WTC11 (cell line): ENCODE data around the gene PLXNB2. TPM values are rescaled to one million over a fixed set of nuclear protein-coding genes. Genes with fewer than 3 reads are reported as not detected.

ENCODE experiments used
- ATAC-seq: fragments of 200-7000 bp; cut with Tn5 transposase; 2 replicates; pipeline ENCODE4 v1.10.0; 2021; ENCODE audit warnings: mild to moderate bottlenecking, moderate library complexity
- CTCF ChIA-PET: fragments of 300-600 bp; sonication (Branson Sonifier 250); formaldehyde crosslinking; loops from one replicate; lab custom pipeline; 2021; ENCODE audit warnings: antibody characterized with exemption; lab: Charles Lee
- POLR2A ChIA-PET: fragments of 350-600 bp; sonication (Branson Sonifier 250); formaldehyde crosslinking; loops from one replicate; lab custom pipeline; 2021; ENCODE audit warnings: antibody characterized with exemption; lab: Charles Lee
- DNase-seq: peaks from one replicate; pipeline ENCODE4 v3.0.0; 2021; ENCODE audit warnings: low spot score
- H3K27ac Mint-ChIP-seq: 2 replicates; pipeline ENCODE4 v1.8.0; 2021; ENCODE audit warnings: mixed read lengths
- H3K27me3 Mint-ChIP-seq: 2 replicates; pipeline ENCODE4 v1.8.0; 2021; ENCODE audit warnings: low read depth, mild to moderate bottlenecking, moderate library complexity, mixed read lengths
- H3K36me3 Mint-ChIP-seq: 2 replicates; pipeline ENCODE4 v1.8.0; 2021; ENCODE audit warnings: mixed read lengths
- H3K4me1 Mint-ChIP-seq: 2 replicates; pipeline ENCODE4 v1.8.0; 2022; ENCODE audit warnings: mixed read lengths
- H3K4me3 Mint-ChIP-seq: 2 replicates; pipeline ENCODE4 v1.8.0; 2021; ENCODE audit warnings: mild to moderate bottlenecking, moderate library complexity, mixed read lengths
- H3K9me3 Mint-ChIP-seq: 2 replicates; pipeline ENCODE4 v1.8.0; 2021; ENCODE audit warnings: mixed read lengths
- ATF1 ChIP-seq: sonication (generic); formaldehyde crosslinking; IDR thresholded peaks from 2 replicates; pipeline ENCODE4 v1.8.1; 2023; ENCODE audit warnings: mild to moderate bottlenecking, moderate library complexity, missing genetic modification reagents
- CBFB ChIP-seq: sonication (generic); formaldehyde crosslinking; IDR thresholded peaks from 2 replicates; pipeline ENCODE4 v1.8.1; 2022; ENCODE audit warnings: mild to moderate bottlenecking, low read depth, missing genetic modification reagents
- ESRRA ChIP-seq: sonication (generic); formaldehyde crosslinking; IDR thresholded peaks from 2 replicates; pipeline ENCODE4 v1.8.1; 2022; ENCODE audit warnings: mild to moderate bottlenecking, missing genetic modification reagents, borderline replicate concordance
- FOXP1 ChIP-seq: sonication (generic); formaldehyde crosslinking; IDR thresholded peaks from 2 replicates; pipeline ENCODE4 v1.8.0; 2022; ENCODE audit warnings: missing genetic modification reagents, mild to moderate bottlenecking, moderate library complexity, borderline replicate concordance
- OVOL2 ChIP-seq: fragments of 250-450 bp; sonication (Bioruptor Pico); IDR thresholded peaks from 2 replicates; pipeline ENCODE4 v1.9.0; 2021; ENCODE audit warnings: mild to moderate bottlenecking, borderline replicate concordance
- SOX15 ChIP-seq: fragments of 250-450 bp; sonication (Bioruptor Pico); IDR thresholded peaks from 2 replicates; pipeline ENCODE4 v1.9.0; 2021; ENCODE audit warnings: mild to moderate bottlenecking
- SP1 ChIP-seq: sonication (generic); formaldehyde crosslinking; conservative IDR thresholded peaks from 2 replicates; pipeline ENCODE4 v1.8.1; 2022; ENCODE audit warnings: missing genetic modification reagents
- ZBTB21 ChIP-seq: sonication (generic); formaldehyde crosslinking; IDR thresholded peaks from 2 replicates; pipeline ENCODE4 v1.8.1; 2023; ENCODE audit warnings: mild to moderate bottlenecking, missing genetic modification reagents, borderline replicate concordance
- ZNF232 ChIP-seq: sonication (generic); formaldehyde crosslinking; IDR thresholded peaks from 2 replicates; pipeline ENCODE4 v1.8.0; 2022; ENCODE audit warnings: mild to moderate bottlenecking, missing genetic modification reagents
- ZNF263 ChIP-seq: sonication (generic); formaldehyde crosslinking; IDR thresholded peaks from 2 replicates; pipeline ENCODE4 v1.8.1; 2022; ENCODE audit warnings: low read depth, mild to moderate bottlenecking, moderate library complexity, missing genetic modification reagents
- ZNF396 ChIP-seq: fragments of 250-450 bp; sonication (Bioruptor Pico); IDR thresholded peaks from 2 replicates; pipeline ENCODE4 v1.8.0; 2021; ENCODE audit warnings: mild to moderate bottlenecking, moderate library complexity, borderline replicate concordance
- ZNF671 ChIP-seq: fragments of 250-450 bp; sonication (Bioruptor Pico); IDR thresholded peaks from 2 replicates; pipeline ENCODE4 v1.8.0; 2021; ENCODE audit warnings: mild to moderate bottlenecking
- total RNA-seq: library from RNA; stranded (reverse); gene quantifications from 3 replicates; pipeline ENCODE4 v1.2.3, GENCODE V29; 2021
- TF ChIP-seq, protein P1 (sequence below): sonication (generic); formaldehyde crosslinking; IDR thresholded peaks from 2 replicates; pipeline ENCODE4 v1.8.0; 2022; ENCODE audit warnings: missing genetic modification reagents
- TF ChIP-seq, protein P2 (sequence below): sonication (generic); formaldehyde crosslinking; IDR thresholded peaks from 2 replicates; pipeline ENCODE4 v1.8.0; 2022; ENCODE audit warnings: mild to moderate bottlenecking, missing genetic modification reagents
- TF ChIP-seq, protein P3 (sequence below): sonication (generic); formaldehyde crosslinking; IDR thresholded peaks from 2 replicates; pipeline ENCODE4 v1.8.0; 2022; ENCODE audit warnings: mild to moderate bottlenecking, missing genetic modification reagents
- TF ChIP-seq, protein P4 (sequence below): sonication (generic); formaldehyde crosslinking; IDR thresholded peaks from 2 replicates; pipeline ENCODE4 v1.8.0; 2023; ENCODE audit warnings: missing genetic modification reagents, mild to moderate bottlenecking, borderline replicate concordance
- TF ChIP-seq, protein P5 (sequence below): sonication (generic); formaldehyde crosslinking; IDR thresholded peaks from 2 replicates; pipeline ENCODE4 v1.8.0; 2023; ENCODE audit warnings: missing genetic modification reagents
- TF ChIP-seq, protein P6 (sequence below): sonication (generic); formaldehyde crosslinking; IDR thresholded peaks from 2 replicates; pipeline ENCODE4 v1.8.0; 2022; ENCODE audit warnings: mild to moderate bottlenecking, missing genetic modification reagents
- TF ChIP-seq, protein P7 (sequence below): sonication (generic); formaldehyde crosslinking; IDR thresholded peaks from 2 replicates; pipeline ENCODE4 v1.8.1; 2022; ENCODE audit warnings: mild to moderate bottlenecking, missing genetic modification reagents, moderate library complexity, borderline replicate concordance
- TF ChIP-seq, protein P8 (sequence below): fragments of 200-600 bp; IDR thresholded peaks from 2 replicates; pipeline ENCODE4 v1.8.0; 2022; ENCODE audit warnings: antibody characterized with exemption
- TF ChIP-seq, protein P9 (sequence below): sonication (generic); formaldehyde crosslinking; IDR thresholded peaks from 2 replicates; pipeline ENCODE4 v1.8.1; 2022; ENCODE audit warnings: low read depth, mild to moderate bottlenecking, moderate library complexity, missing genetic modification reagents, borderline replicate concordance

Gene PLXNB2
- total RNA-seq, 1 experiment from 2014 or later: 113 TPM

DNA sequence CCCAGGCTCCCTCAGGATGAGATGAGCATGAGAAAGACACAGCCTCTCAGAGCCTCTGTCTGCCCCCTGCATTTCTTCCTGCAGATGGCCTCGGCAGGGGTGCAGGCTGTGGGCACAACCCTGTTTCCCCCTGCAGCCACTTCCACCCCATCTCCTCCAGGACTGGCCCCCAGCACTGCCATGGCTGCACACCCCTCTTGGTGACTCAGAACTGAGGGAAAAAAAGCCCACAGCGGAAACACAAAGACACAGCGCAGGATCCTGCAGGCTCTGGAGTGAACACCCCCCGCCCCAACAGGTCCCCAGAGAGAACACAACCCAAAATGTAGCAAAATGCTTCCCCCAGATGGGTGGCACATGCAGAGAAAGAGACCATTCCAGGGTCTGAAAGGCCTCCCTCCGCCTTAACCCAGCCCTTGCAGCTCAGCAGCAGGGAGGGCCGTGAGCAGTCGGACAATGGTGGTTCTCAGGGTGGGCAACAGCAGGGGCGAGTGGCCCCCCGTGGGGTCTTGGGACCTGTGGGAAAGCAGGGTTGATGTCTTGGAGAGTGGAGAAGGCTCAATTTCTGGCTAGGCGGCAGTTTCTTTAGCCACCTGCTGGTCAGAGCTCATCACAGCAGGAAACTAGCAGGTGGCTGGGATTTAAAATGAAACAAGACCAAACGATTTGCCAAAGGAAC is 70.6 kb downstream of the PLXNB2 start (continued):
- TF ChIP-seq, protein P1, sequence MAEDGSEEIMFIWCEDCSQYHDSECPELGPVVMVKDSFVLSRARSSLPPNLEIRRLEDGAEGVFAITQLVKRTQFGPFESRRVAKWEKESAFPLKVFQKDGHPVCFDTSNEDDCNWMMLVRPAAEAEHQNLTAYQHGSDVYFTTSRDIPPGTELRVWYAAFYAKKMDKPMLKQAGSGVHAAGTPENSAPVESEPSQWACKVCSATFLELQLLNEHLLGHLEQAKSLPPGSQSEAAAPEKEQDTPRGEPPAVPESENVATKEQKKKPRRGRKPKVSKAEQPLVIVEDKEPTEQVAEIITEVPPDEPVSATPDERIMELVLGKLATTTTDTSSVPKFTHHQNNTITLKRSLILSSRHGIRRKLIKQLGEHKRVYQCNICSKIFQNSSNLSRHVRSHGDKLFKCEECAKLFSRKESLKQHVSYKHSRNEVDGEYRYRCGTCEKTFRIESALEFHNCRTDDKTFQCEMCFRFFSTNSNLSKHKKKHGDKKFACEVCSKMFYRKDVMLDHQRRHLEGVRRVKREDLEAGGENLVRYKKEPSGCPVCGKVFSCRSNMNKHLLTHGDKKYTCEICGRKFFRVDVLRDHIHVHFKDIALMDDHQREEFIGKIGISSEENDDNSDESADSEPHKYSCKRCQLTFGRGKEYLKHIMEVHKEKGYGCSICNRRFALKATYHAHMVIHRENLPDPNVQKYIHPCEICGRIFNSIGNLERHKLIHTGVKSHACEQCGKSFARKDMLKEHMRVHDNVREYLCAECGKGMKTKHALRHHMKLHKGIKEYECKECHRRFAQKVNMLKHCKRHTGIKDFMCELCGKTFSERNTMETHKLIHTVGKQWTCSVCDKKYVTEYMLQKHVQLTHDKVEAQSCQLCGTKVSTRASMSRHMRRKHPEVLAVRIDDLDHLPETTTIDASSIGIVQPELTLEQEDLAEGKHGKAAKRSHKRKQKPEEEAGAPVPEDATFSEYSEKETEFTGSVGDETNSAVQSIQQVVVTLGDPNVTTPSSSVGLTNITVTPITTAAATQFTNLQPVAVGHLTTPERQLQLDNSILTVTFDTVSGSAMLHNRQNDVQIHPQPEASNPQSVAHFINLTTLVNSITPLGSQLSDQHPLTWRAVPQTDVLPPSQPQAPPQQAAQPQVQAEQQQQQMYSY: no peak
- TF ChIP-seq ZNF396 (CRISPR knock-in tag) (no peak), CBFB (no peak)
- TF ChIP-seq, protein P2, sequence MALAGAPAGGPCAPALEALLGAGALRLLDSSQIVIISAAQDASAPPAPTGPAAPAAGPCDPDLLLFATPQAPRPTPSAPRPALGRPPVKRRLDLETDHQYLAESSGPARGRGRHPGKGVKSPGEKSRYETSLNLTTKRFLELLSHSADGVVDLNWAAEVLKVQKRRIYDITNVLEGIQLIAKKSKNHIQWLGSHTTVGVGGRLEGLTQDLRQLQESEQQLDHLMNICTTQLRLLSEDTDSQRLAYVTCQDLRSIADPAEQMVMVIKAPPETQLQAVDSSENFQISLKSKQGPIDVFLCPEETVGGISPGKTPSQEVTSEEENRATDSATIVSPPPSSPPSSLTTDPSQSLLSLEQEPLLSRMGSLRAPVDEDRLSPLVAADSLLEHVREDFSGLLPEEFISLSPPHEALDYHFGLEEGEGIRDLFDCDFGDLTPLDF (CRISPR knock-in tag): no peak
- TF ChIP-seq, protein P3, sequence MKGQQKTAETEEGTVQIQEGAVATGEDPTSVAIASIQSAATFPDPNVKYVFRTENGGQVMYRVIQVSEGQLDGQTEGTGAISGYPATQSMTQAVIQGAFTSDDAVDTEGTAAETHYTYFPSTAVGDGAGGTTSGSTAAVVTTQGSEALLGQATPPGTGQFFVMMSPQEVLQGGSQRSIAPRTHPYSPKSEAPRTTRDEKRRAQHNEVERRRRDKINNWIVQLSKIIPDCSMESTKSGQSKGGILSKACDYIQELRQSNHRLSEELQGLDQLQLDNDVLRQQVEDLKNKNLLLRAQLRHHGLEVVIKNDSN: no peak
- TF ChIP-seq, protein P4, sequence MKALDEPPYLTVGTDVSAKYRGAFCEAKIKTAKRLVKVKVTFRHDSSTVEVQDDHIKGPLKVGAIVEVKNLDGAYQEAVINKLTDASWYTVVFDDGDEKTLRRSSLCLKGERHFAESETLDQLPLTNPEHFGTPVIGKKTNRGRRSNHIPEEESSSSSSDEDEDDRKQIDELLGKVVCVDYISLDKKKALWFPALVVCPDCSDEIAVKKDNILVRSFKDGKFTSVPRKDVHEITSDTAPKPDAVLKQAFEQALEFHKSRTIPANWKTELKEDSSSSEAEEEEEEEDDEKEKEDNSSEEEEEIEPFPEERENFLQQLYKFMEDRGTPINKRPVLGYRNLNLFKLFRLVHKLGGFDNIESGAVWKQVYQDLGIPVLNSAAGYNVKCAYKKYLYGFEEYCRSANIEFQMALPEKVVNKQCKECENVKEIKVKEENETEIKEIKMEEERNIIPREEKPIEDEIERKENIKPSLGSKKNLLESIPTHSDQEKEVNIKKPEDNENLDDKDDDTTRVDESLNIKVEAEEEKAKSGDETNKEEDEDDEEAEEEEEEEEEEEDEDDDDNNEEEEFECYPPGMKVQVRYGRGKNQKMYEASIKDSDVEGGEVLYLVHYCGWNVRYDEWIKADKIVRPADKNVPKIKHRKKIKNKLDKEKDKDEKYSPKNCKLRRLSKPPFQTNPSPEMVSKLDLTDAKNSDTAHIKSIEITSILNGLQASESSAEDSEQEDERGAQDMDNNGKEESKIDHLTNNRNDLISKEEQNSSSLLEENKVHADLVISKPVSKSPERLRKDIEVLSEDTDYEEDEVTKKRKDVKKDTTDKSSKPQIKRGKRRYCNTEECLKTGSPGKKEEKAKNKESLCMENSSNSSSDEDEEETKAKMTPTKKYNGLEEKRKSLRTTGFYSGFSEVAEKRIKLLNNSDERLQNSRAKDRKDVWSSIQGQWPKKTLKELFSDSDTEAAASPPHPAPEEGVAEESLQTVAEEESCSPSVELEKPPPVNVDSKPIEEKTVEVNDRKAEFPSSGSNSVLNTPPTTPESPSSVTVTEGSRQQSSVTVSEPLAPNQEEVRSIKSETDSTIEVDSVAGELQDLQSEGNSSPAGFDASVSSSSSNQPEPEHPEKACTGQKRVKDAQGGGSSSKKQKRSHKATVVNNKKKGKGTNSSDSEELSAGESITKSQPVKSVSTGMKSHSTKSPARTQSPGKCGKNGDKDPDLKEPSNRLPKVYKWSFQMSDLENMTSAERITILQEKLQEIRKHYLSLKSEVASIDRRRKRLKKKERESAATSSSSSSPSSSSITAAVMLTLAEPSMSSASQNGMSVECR (CRISPR knock-in tag): no peak
- TF ChIP-seq, protein P5, sequence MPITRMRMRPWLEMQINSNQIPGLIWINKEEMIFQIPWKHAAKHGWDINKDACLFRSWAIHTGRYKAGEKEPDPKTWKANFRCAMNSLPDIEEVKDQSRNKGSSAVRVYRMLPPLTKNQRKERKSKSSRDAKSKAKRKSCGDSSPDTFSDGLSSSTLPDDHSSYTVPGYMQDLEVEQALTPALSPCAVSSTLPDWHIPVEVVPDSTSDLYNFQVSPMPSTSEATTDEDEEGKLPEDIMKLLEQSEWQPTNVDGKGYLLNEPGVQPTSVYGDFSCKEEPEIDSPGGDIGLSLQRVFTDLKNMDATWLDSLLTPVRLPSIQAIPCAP: no peak

DNA sequence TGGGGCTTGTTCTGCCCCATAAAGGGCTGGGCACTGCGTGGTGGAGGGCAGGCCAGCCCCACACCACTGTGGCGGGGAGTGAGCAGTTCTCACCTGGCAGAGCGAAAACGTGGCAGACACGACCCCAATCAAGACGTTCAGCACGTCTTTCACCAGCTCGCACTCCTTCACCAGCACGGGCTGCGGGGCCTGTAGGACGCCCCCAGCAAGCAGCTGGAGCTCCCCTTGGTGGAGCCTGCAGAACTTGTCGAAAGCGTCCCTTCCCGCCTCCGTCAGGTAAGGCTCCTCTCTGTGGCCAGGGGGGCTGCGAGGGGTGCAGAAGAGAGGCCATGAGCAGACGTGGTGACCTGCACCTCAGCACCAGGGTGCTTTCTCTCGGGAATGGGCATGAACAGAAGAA is 74.2 kb downstream of the PLXNB2 start:
- CTCF ChIA-PET: interaction anchor here (0.5 to 1.2 kb wide), 3 partner anchors 8 to 265 kb away, joined by 3 to 6 read pairs (median 3); no protein-coding TSS in a partner anchor
- no peaks in the 10 kb centered on the region for H3K27me3 Mint-ChIP-seq
- TF ChIP-seq ZNF263: no peak
- no peak for TF ChIP-seq SP1
- TF ChIP-seq, protein P6, sequence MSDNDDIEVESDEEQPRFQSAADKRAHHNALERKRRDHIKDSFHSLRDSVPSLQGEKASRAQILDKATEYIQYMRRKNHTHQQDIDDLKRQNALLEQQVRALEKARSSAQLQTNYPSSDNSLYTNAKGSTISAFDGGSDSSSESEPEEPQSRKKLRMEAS (CRISPR knock-in tag): no peak
- TF ChIP-seq, protein P7, sequence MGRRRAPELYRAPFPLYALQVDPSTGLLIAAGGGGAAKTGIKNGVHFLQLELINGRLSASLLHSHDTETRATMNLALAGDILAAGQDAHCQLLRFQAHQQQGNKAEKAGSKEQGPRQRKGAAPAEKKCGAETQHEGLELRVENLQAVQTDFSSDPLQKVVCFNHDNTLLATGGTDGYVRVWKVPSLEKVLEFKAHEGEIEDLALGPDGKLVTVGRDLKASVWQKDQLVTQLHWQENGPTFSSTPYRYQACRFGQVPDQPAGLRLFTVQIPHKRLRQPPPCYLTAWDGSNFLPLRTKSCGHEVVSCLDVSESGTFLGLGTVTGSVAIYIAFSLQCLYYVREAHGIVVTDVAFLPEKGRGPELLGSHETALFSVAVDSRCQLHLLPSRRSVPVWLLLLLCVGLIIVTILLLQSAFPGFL (CRISPR knock-in tag): no peak
- no peak for TF ChIP-seq FOXP1 (CRISPR knock-in tag)
- no peak for TF ChIP-seq SOX15 (CRISPR knock-in tag)
- no peak for TF ChIP-seq ZNF232 (CRISPR knock-in tag)
- no peak for TF ChIP-seq OVOL2 (CRISPR knock-in tag)
- TF ChIP-seq, protein P8, sequence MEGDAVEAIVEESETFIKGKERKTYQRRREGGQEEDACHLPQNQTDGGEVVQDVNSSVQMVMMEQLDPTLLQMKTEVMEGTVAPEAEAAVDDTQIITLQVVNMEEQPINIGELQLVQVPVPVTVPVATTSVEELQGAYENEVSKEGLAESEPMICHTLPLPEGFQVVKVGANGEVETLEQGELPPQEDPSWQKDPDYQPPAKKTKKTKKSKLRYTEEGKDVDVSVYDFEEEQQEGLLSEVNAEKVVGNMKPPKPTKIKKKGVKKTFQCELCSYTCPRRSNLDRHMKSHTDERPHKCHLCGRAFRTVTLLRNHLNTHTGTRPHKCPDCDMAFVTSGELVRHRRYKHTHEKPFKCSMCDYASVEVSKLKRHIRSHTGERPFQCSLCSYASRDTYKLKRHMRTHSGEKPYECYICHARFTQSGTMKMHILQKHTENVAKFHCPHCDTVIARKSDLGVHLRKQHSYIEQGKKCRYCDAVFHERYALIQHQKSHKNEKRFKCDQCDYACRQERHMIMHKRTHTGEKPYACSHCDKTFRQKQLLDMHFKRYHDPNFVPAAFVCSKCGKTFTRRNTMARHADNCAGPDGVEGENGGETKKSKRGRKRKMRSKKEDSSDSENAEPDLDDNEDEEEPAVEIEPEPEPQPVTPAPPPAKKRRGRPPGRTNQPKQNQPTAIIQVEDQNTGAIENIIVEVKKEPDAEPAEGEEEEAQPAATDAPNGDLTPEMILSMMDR: no peak
- TF ChIP-seq ZNF671 (CRISPR knock-in tag): no peak
- no peak for TF ChIP-seq ZBTB21 (CRISPR knock-in tag)
- TF ChIP-seq, protein P9, sequence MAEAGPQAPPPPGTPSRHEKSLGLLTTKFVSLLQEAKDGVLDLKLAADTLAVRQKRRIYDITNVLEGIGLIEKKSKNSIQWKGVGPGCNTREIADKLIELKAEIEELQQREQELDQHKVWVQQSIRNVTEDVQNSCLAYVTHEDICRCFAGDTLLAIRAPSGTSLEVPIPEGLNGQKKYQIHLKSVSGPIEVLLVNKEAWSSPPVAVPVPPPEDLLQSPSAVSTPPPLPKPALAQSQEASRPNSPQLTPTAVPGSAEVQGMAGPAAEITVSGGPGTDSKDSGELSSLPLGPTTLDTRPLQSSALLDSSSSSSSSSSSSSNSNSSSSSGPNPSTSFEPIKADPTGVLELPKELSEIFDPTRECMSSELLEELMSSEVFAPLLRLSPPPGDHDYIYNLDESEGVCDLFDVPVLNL (CRISPR knock-in tag): no peak
- TF ChIP-seq ATF1 (CRISPR knock-in tag): no peak
- TF ChIP-seq ESRRA (CRISPR knock-in tag): no peak

More for the DNA sequence above, 74.2 kb downstream of the PLXNB2 start:
- H3K4me3 Mint-ChIP-seq: no peak overlapping the region
- H3K9me3 Mint-ChIP-seq: peaks cover 11% of the 10 kb centered on the region
- DNase-seq (no peak), ATAC-seq (no peak)
- H3K27ac Mint-ChIP-seq: no peak overlapping the region
- no peaks in the 10 kb centered on the region; the same call in 1 of the 2 replicates for H3K4me1 Mint-ChIP-seq
- POLR2A ChIA-PET: no interaction called here
- peaks cover 12% of the 10 kb centered on the region for H3K36me3 Mint-ChIP-seq
